WTC11 (cell line): ENCODE results near the gene KDM2B. TPM values are rescaled to one million over a fixed set of nuclear protein-coding genes. Genes with fewer than 3 reads are reported as not detected.

Experiments
- ATAC-seq: fragments of 200-7000 bp; cut with Tn5 transposase; 2 replicates; pipeline ENCODE4 v1.10.0; 2021; ENCODE audit warnings: mild to moderate bottlenecking, moderate library complexity
- CTCF ChIA-PET: fragments of 300-600 bp; sonication (Branson Sonifier 250); formaldehyde crosslinking; loops from one replicate; lab custom pipeline; 2021; ENCODE audit warnings: antibody characterized with exemption; lab: Charles Lee
- POLR2A ChIA-PET: fragments of 350-600 bp; sonication (Branson Sonifier 250); formaldehyde crosslinking; loops from one replicate; lab custom pipeline; 2021; ENCODE audit warnings: antibody characterized with exemption; lab: Charles Lee
- DNase-seq: peaks from one replicate; pipeline ENCODE4 v3.0.0; 2021; ENCODE audit warnings: low spot score
- H3K27ac Mint-ChIP-seq: 2 replicates; pipeline ENCODE4 v1.8.0; 2021; ENCODE audit warnings: mixed read lengths
- H3K27me3 Mint-ChIP-seq: 2 replicates; pipeline ENCODE4 v1.8.0; 2021; ENCODE audit warnings: low read depth, mild to moderate bottlenecking, moderate library complexity, mixed read lengths
- H3K36me3 Mint-ChIP-seq: 2 replicates; pipeline ENCODE4 v1.8.0; 2021; ENCODE audit warnings: mixed read lengths
- H3K4me1 Mint-ChIP-seq: 2 replicates; pipeline ENCODE4 v1.8.0; 2022; ENCODE audit warnings: mixed read lengths
- H3K4me3 Mint-ChIP-seq: 2 replicates; pipeline ENCODE4 v1.8.0; 2021; ENCODE audit warnings: mild to moderate bottlenecking, moderate library complexity, mixed read lengths
- H3K9me3 Mint-ChIP-seq: 2 replicates; pipeline ENCODE4 v1.8.0; 2021; ENCODE audit warnings: mixed read lengths
- ESRRA ChIP-seq: sonication (generic); formaldehyde crosslinking; IDR thresholded peaks from 2 replicates; pipeline ENCODE4 v1.8.1; 2022; ENCODE audit warnings: mild to moderate bottlenecking, missing genetic modification reagents, borderline replicate concordance
- FOXJ3 ChIP-seq: sonication (generic); formaldehyde crosslinking; IDR thresholded peaks from 2 replicates; pipeline ENCODE4 v1.9.0; 2021; ENCODE audit warnings: missing genetic modification reagents, mild to moderate bottlenecking, borderline replicate concordance
- FOXK1 ChIP-seq: sonication (generic); formaldehyde crosslinking; IDR thresholded peaks from 2 replicates; pipeline ENCODE4 v1.8.0; 2022; ENCODE audit warnings: mild to moderate bottlenecking, moderate library complexity, missing genetic modification reagents
- GABPB1 ChIP-seq: sonication (generic); formaldehyde crosslinking; IDR thresholded peaks from 2 replicates; pipeline ENCODE4 v1.8.1; 2023; ENCODE audit warnings: mild to moderate bottlenecking, missing genetic modification reagents
- NR3C1 ChIP-seq: sonication (generic); formaldehyde crosslinking; conservative IDR thresholded peaks from 2 replicates; pipeline ENCODE4 v1.8.1; 2023; ENCODE audit warnings: low read depth, mild to moderate bottlenecking, missing genetic modification reagents
- PRDM15 ChIP-seq: sonication (generic); formaldehyde crosslinking; IDR thresholded peaks from 2 replicates; pipeline ENCODE4 v1.8.0; 2022; ENCODE audit warnings: missing genetic modification reagents
- RELA ChIP-seq: sonication (generic); formaldehyde crosslinking; IDR thresholded peaks from 2 replicates; pipeline ENCODE4 v1.8.1; 2022; ENCODE audit warnings: missing genetic modification reagents, mild to moderate bottlenecking, borderline replicate concordance
- SMAD4 ChIP-seq: sonication (generic); formaldehyde crosslinking; IDR thresholded peaks from 2 replicates; pipeline ENCODE4 v1.8.0; 2022; ENCODE audit warnings: mild to moderate bottlenecking, missing genetic modification reagents
- ZBTB43 ChIP-seq: sonication (generic); formaldehyde crosslinking; IDR thresholded peaks from 2 replicates; pipeline ENCODE4 v1.8.1; 2023; ENCODE audit warnings: mild to moderate bottlenecking, missing genetic modification reagents
- ZNF219 ChIP-seq: sonication (generic); formaldehyde crosslinking; IDR thresholded peaks from 2 replicates; pipeline ENCODE4 v1.8.0; 2023; ENCODE audit warnings: missing genetic modification reagents, mild to moderate bottlenecking, borderline replicate concordance
- ZNF396 ChIP-seq: fragments of 250-450 bp; sonication (Bioruptor Pico); IDR thresholded peaks from 2 replicates; pipeline ENCODE4 v1.8.0; 2021; ENCODE audit warnings: mild to moderate bottlenecking, moderate library complexity, borderline replicate concordance
- total RNA-seq: library from RNA; stranded (reverse); gene quantifications from 3 replicates; pipeline ENCODE4 v1.2.3, GENCODE V29; 2021
- TF ChIP-seq, protein P1 (sequence below): sonication (generic); formaldehyde crosslinking; IDR thresholded peaks from 2 replicates; pipeline ENCODE4 v1.8.1; 2023; ENCODE audit warnings: mild to moderate bottlenecking, missing genetic modification reagents, borderline replicate concordance
- TF ChIP-seq, protein P2 (sequence below): sonication (generic); formaldehyde crosslinking; IDR thresholded peaks from 2 replicates; pipeline ENCODE4 v1.8.1; 2022; ENCODE audit warnings: low read depth, mild to moderate bottlenecking, moderate library complexity, missing genetic modification reagents, borderline replicate concordance
- TF ChIP-seq, protein P3 (sequence below): sonication (generic); formaldehyde crosslinking; IDR thresholded peaks from 2 replicates; pipeline ENCODE4 v1.8.1; 2022; ENCODE audit warnings: mild to moderate bottlenecking, missing genetic modification reagents, moderate library complexity, borderline replicate concordance
- TF ChIP-seq, protein P4 (sequence below): sonication (generic); formaldehyde crosslinking; IDR thresholded peaks from 2 replicates; pipeline ENCODE4 v1.8.0; 2023; ENCODE audit warnings: missing genetic modification reagents, mild to moderate bottlenecking, borderline replicate concordance
- TF ChIP-seq, protein P5 (sequence below): fragments of 250-450 bp; sonication (Bioruptor Pico); IDR thresholded peaks from 2 replicates; pipeline ENCODE4 v1.9.0; 2021; ENCODE audit warnings: mild to moderate bottlenecking
- TF ChIP-seq, protein P6 (sequence below): sonication (generic); formaldehyde crosslinking; IDR thresholded peaks from 2 replicates; pipeline ENCODE4 v1.8.1; 2023; ENCODE audit warnings: mild to moderate bottlenecking, missing genetic modification reagents, moderate library complexity

KDM2B gene
- total RNA-seq, 1 experiment from 2014 or later, result 147 TPM

DNA sequence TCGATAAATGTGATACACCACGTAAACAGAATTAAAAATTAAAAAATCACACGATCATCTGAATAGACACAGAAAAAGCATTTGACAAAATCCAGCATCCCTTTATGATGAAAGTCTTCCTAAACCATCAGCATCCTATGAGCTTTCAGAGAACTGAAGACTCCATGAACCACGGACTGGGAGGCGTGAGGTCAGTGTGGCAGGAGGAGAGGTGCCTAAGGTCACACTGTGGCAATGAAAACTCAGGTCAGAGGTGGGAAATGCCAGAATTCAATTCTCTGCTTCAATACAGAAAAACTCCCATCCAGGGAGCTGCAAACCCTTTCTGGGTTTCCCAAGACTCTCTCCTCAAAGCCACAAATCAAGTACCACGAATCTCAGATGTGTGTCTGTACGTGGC is 51.6 kb downstream of the KDM2B start:
- Mint-ChIP-seq H3K27ac (peak overlapping the region; percentile 9; the same call in 1 of the 2 replicates), H3K27me3 (no peaks in the 10 kb centered on the region)
- POLR2A ChIA-PET, result no interaction called here

More for the DNA sequence above, 51.6 kb downstream of the KDM2B start:
- Mint-ChIP-seq H3K4me1 (peaks cover 37% of the 10 kb centered on the region), H3K36me3 (peaks cover 41% of the 10 kb centered on the region), H3K9me3 (no peaks in the 10 kb centered on the region), H3K4me3 (no peak overlapping the region)
- TF ChIP-seq, protein P1, sequence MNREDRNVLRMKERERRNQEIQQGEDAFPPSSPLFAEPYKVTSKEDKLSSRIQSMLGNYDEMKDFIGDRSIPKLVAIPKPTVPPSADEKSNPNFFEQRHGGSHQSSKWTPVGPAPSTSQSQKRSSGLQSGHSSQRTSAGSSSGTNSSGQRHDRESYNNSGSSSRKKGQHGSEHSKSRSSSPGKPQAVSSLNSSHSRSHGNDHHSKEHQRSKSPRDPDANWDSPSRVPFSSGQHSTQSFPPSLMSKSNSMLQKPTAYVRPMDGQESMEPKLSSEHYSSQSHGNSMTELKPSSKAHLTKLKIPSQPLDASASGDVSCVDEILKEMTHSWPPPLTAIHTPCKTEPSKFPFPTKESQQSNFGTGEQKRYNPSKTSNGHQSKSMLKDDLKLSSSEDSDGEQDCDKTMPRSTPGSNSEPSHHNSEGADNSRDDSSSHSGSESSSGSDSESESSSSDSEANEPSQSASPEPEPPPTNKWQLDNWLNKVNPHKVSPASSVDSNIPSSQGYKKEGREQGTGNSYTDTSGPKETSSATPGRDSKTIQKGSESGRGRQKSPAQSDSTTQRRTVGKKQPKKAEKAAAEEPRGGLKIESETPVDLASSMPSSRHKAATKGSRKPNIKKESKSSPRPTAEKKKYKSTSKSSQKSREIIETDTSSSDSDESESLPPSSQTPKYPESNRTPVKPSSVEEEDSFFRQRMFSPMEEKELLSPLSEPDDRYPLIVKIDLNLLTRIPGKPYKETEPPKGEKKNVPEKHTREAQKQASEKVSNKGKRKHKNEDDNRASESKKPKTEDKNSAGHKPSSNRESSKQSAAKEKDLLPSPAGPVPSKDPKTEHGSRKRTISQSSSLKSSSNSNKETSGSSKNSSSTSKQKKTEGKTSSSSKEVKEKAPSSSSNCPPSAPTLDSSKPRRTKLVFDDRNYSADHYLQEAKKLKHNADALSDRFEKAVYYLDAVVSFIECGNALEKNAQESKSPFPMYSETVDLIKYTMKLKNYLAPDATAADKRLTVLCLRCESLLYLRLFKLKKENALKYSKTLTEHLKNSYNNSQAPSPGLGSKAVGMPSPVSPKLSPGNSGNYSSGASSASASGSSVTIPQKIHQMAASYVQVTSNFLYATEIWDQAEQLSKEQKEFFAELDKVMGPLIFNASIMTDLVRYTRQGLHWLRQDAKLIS (CRISPR knock-in tag), result no peak
- TF ChIP-seq ZNF219 (CRISPR knock-in tag), result no peak
- TF ChIP-seq FOXJ3 (CRISPR knock-in tag), result no peak
- TF ChIP-seq ZNF396 (CRISPR knock-in tag), result no peak
- TF ChIP-seq, protein P2, sequence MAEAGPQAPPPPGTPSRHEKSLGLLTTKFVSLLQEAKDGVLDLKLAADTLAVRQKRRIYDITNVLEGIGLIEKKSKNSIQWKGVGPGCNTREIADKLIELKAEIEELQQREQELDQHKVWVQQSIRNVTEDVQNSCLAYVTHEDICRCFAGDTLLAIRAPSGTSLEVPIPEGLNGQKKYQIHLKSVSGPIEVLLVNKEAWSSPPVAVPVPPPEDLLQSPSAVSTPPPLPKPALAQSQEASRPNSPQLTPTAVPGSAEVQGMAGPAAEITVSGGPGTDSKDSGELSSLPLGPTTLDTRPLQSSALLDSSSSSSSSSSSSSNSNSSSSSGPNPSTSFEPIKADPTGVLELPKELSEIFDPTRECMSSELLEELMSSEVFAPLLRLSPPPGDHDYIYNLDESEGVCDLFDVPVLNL (CRISPR knock-in tag), result no peak
- TF ChIP-seq FOXK1, result no peak
- TF ChIP-seq NR3C1, result no peak
- no peak for TF ChIP-seq ZBTB43 (CRISPR knock-in tag)
- TF ChIP-seq PRDM15, result no peak
- TF ChIP-seq, protein P3, sequence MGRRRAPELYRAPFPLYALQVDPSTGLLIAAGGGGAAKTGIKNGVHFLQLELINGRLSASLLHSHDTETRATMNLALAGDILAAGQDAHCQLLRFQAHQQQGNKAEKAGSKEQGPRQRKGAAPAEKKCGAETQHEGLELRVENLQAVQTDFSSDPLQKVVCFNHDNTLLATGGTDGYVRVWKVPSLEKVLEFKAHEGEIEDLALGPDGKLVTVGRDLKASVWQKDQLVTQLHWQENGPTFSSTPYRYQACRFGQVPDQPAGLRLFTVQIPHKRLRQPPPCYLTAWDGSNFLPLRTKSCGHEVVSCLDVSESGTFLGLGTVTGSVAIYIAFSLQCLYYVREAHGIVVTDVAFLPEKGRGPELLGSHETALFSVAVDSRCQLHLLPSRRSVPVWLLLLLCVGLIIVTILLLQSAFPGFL, result no peak
- no peak for TF ChIP-seq RELA
- TF ChIP-seq, protein P4, sequence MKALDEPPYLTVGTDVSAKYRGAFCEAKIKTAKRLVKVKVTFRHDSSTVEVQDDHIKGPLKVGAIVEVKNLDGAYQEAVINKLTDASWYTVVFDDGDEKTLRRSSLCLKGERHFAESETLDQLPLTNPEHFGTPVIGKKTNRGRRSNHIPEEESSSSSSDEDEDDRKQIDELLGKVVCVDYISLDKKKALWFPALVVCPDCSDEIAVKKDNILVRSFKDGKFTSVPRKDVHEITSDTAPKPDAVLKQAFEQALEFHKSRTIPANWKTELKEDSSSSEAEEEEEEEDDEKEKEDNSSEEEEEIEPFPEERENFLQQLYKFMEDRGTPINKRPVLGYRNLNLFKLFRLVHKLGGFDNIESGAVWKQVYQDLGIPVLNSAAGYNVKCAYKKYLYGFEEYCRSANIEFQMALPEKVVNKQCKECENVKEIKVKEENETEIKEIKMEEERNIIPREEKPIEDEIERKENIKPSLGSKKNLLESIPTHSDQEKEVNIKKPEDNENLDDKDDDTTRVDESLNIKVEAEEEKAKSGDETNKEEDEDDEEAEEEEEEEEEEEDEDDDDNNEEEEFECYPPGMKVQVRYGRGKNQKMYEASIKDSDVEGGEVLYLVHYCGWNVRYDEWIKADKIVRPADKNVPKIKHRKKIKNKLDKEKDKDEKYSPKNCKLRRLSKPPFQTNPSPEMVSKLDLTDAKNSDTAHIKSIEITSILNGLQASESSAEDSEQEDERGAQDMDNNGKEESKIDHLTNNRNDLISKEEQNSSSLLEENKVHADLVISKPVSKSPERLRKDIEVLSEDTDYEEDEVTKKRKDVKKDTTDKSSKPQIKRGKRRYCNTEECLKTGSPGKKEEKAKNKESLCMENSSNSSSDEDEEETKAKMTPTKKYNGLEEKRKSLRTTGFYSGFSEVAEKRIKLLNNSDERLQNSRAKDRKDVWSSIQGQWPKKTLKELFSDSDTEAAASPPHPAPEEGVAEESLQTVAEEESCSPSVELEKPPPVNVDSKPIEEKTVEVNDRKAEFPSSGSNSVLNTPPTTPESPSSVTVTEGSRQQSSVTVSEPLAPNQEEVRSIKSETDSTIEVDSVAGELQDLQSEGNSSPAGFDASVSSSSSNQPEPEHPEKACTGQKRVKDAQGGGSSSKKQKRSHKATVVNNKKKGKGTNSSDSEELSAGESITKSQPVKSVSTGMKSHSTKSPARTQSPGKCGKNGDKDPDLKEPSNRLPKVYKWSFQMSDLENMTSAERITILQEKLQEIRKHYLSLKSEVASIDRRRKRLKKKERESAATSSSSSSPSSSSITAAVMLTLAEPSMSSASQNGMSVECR (CRISPR knock-in tag), result no peak
- no peak for TF ChIP-seq SMAD4 (CRISPR knock-in tag)
- TF ChIP-seq, protein P5, sequence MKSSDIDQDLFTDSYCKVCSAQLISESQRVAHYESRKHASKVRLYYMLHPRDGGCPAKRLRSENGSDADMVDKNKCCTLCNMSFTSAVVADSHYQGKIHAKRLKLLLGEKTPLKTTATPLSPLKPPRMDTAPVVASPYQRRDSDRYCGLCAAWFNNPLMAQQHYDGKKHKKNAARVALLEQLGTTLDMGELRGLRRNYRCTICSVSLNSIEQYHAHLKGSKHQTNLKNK (CRISPR knock-in tag), result no peak
- TF ChIP-seq ESRRA, result no peak
- TF ChIP-seq GABPB1 (CRISPR knock-in tag), result no peak
- TF ChIP-seq, protein P6, sequence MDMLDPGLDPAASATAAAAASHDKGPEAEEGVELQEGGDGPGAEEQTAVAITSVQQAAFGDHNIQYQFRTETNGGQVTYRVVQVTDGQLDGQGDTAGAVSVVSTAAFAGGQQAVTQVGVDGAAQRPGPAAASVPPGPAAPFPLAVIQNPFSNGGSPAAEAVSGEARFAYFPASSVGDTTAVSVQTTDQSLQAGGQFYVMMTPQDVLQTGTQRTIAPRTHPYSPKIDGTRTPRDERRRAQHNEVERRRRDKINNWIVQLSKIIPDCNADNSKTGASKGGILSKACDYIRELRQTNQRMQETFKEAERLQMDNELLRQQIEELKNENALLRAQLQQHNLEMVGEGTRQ (CRISPR knock-in tag), result no peak
- ATAC-seq (no peak), DNase-seq (no peak)
- CTCF ChIA-PET, result interaction anchor here (0.5 kb wide), 1 partner anchor 850 kb away, joined by 3 read pairs; no protein-coding TSS in a partner anchor
